A673 (cell line): ENCODE data around the gene EFCAB6.

Source experiments
- CTCF ChIP-seq: fragments of 300-800, 200-600 bp; sonication (generic); conservative IDR thresholded peaks from 2 replicates; pipeline ENCODE4 v1.5.1; 2017; ENCODE audit warnings: low read depth, mild to moderate bottlenecking, antibody characterized with exemption, low read length, moderate library complexity, mixed read lengths
- EZH2 ChIP-seq: fragments of 200-600 bp; sonication (generic); IDR thresholded peaks from 2 replicates; pipeline ENCODE4 v1.6.1; 2017; ENCODE audit warnings: borderline replicate concordance, low read depth, mild to moderate bottlenecking, mixed read lengths, antibody characterized with exemption, low read length; ENCODE audit not compliant: poor library complexity, severe bottlenecking

DNA sequence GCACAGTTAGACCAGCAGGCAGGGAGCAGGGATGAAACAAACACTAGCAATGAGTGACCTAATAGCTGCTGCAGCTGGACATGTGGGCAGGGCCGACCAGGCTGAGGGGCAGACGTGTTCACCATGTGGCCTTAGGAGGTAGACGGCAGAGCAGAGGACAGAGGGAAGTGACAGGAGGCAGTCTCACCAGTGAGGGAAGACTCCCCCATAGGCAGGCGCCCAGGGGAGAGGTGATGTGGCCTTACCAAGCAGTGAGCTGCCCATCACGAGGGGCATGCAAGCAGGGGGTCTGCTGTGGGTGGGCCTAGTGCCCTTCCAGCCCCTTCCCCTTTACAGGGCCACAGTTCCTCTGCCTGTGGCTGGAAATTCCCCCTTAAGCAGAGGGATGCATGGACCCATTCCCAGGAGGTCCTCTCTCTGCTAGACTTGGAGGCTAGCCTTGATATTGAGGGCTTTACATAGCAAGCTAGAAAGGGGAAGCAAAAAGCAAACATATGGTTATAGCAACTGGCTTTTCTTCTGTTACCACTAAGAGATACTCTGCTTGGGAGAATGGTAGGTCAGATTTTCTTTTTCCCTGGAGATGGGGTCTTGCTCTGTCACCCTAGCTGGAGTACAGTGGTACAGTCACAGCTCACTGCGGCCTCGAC, 332.7 kb downstream of the EFCAB6 start:
- TF ChIP-seq CTCF: no peak
- TF ChIP-seq EZH2: no peak
